ENCODE results near the gene AFF3.
"Not testable (repeated sequence)": the region's sequence is repeated elsewhere in the genome, so short reads cannot be mapped to it uniquely, and the experiment has no call there.

Gene AFF3

DNA sequence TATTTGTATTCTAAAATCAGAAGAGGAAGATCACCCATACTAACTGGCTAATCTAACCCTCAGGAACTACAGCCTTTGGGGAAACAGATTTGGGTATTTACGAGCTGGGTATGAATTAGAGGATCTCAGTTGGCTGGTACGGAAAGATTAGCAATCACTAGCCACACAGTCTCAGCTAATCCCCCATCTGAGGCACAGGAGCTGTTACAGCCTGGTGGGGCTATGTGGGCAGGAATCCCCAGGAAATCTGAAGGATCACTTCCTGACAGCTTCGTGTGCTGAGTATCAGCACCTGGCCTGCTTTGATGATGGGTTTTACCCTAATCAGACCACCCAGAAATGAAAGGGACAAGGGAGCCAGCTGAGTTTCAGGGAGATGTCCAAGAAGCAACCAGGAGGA lies 206.3 kb downstream of the AFF3 start:
- Histone ChIP-seq H3K27me3 (replicated peaks; ENCODE audit: insufficient read depth, low read length) (no peaks in the 10 kb centered on the region), H4K20me1 (ENCODE audit: insufficient read depth, low read length) (no peaks in the 10 kb centered on the region), H3K79me2 (ENCODE audit: low read length) (no peaks in the 10 kb centered on the region), H2AFZ (ENCODE audit: low read length) (no peak overlapping the region), H3K9ac (ENCODE audit: low read length) (no peak overlapping the region), H3K27ac (ENCODE audit: low read length) (no peak overlapping the region), H3K9me3 (replicated peaks; ENCODE audit: insufficient read depth, low read length) (no peaks in the 10 kb centered on the region), H3K4me3 (ENCODE audit: low read length) (no peak overlapping the region), H3K4me1 (ENCODE audit: low read length) (no peaks in the 10 kb centered on the region), H3F3A (ENCODE audit: insufficient read depth, low read length) (no peaks in the 10 kb centered on the region), H3K36me3 (replicated peaks; ENCODE audit: insufficient read depth, low read length) (no peaks in the 10 kb centered on the region), H3K4me2 (ENCODE audit: low read depth, low read length) (no peak overlapping the region), H3K9me2 (replicated peaks; ENCODE audit: insufficient read depth, low read length) (no peaks in the 10 kb centered on the region)
- DNase-seq = no peak
- TF ChIP-seq, protein P1, sequence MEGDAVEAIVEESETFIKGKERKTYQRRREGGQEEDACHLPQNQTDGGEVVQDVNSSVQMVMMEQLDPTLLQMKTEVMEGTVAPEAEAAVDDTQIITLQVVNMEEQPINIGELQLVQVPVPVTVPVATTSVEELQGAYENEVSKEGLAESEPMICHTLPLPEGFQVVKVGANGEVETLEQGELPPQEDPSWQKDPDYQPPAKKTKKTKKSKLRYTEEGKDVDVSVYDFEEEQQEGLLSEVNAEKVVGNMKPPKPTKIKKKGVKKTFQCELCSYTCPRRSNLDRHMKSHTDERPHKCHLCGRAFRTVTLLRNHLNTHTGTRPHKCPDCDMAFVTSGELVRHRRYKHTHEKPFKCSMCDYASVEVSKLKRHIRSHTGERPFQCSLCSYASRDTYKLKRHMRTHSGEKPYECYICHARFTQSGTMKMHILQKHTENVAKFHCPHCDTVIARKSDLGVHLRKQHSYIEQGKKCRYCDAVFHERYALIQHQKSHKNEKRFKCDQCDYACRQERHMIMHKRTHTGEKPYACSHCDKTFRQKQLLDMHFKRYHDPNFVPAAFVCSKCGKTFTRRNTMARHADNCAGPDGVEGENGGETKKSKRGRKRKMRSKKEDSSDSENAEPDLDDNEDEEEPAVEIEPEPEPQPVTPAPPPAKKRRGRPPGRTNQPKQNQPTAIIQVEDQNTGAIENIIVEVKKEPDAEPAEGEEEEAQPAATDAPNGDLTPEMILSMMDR (IDR thresholded peaks at IDR 0.05; ENCODE audit: low read length) = no peak
- TF ChIP-seq EZH2phosphoT487 (IDR thresholded peaks at IDR 0.05; ENCODE audit: low read length) (no peak), EZH2 (optimal IDR thresholded peaks at IDR 0.05; ENCODE audit: low read depth, low read length) (no peak)

DNA sequence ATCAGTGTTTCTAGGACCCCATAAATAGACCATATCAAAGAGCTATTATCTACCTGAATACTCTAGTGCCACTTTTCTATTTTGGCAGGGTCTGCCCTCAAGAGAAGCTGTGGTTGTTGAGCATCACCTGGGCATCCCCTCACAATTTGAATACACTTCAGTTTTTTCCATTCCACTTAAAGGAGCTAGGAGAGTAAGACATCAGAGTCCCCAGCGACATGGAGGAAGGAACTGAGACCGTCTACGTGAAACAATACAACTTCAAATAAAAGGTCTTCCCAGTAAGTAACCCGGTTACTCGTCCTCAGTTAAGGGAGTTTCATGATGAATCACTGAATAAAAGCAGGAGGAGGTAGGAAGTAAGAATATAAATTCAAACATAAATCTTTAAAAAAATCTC lies 206.7 kb downstream of the AFF3 start:
- DNase-seq = no peak
- no peaks in the 10 kb centered on the region for H3K79me2 ChIP-seq (ENCODE audit: low read length)
- no peaks in the 10 kb centered on the region for H3F3A ChIP-seq (ENCODE audit: insufficient read depth, low read length)

DNA sequence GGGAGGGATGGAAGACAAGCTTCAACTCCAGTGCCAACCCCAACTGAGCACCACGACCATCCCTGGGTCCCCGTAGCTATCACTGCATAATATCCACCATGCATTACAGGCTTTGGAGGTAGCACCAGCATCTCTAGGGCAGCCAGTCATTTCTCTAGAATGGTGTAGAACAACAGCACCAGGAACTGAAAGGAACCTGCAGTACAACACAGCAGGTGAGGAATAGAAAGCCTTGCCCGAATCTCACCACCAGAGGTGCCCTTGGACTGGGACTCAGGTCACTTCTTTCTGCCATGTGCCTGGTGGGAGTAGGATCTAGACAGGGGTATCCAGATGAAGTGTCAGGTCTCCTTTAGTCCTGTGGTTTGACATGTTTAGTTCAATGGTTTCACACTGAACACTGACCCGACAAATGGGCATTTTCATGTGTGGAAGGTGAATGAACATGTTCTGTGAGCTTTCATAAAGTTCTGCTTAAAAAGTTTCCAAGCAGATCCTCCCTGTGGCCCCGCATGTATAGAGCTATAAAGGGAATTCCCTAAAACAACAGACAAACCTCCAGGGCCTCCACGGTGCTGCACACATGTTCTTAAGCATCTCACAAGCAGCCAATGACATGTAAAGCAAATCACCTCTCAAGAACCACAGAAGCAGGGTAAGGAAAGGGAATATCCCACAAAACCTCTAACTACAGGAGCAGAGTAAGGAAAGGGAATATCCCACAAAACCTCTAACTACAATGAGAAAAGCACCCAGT lies 208.3 kb downstream of the AFF3 start:
- H3K9me3 ChIP-seq (replicated peaks; ENCODE audit: insufficient read depth, low read length) = no peaks in the 10 kb centered on the region
- H3K36me3 ChIP-seq (replicated peaks; ENCODE audit: insufficient read depth, low read length) = no peaks in the 10 kb centered on the region
- H3K4me3 ChIP-seq (ENCODE audit: low read length) = no peak overlapping the region
- no peaks in the 10 kb centered on the region for H3K4me1 ChIP-seq (ENCODE audit: low read length)
- DNase-seq = no peak
- H3K9ac ChIP-seq (ENCODE audit: low read length) = no peak overlapping the region
- H3K27me3 ChIP-seq (replicated peaks; ENCODE audit: insufficient read depth, low read length) = no peaks in the 10 kb centered on the region
- TF ChIP-seq, protein P1 (IDR thresholded peaks at IDR 0.05; ENCODE audit: low read length) = no peak
- TF ChIP-seq EZH2phosphoT487 (IDR thresholded peaks at IDR 0.05; ENCODE audit: low read length) (no peak), EZH2 (optimal IDR thresholded peaks at IDR 0.05; ENCODE audit: low read depth, low read length) (no peak)
- no peak overlapping the region for H3K27ac ChIP-seq (ENCODE audit: low read length)
- no peaks in the 10 kb centered on the region for H3K79me2 ChIP-seq (ENCODE audit: low read length)
- H3K9me2 ChIP-seq (replicated peaks; ENCODE audit: insufficient read depth, low read length) = no peaks in the 10 kb centered on the region
- no peaks in the 10 kb centered on the region for H3F3A ChIP-seq (ENCODE audit: insufficient read depth, low read length)
- H2AFZ ChIP-seq (ENCODE audit: low read length) = no peak overlapping the region
- H3K4me2 ChIP-seq (ENCODE audit: low read depth, low read length) = no peak overlapping the region
- H4K20me1 ChIP-seq (ENCODE audit: insufficient read depth, low read length) = no peaks in the 10 kb centered on the region

More for the DNA sequence above, 206.7 kb downstream of the AFF3 start:
- Histone ChIP-seq H2AFZ (ENCODE audit: low read length) (no peak overlapping the region), H3K4me1 (ENCODE audit: low read length) (no peaks in the 10 kb centered on the region), H3K36me3 (replicated peaks; ENCODE audit: insufficient read depth, low read length) (no peaks in the 10 kb centered on the region), H3K27me3 (replicated peaks; ENCODE audit: insufficient read depth, low read length) (no peaks in the 10 kb centered on the region), H3K4me2 (ENCODE audit: low read depth, low read length) (no peak overlapping the region), H3K4me3 (ENCODE audit: low read length) (no peak overlapping the region), H3K9me3 (replicated peaks; ENCODE audit: insufficient read depth, low read length) (no peaks in the 10 kb centered on the region), H4K20me1 (ENCODE audit: insufficient read depth, low read length) (no peaks in the 10 kb centered on the region), H3K9me2 (replicated peaks; ENCODE audit: insufficient read depth, low read length) (no peaks in the 10 kb centered on the region), H3K9ac (ENCODE audit: low read length) (no peak overlapping the region), H3K27ac (ENCODE audit: low read length) (no peak overlapping the region)
- TF ChIP-seq, protein P1 (IDR thresholded peaks at IDR 0.05; ENCODE audit: low read length) = no peak
- TF ChIP-seq EZH2 (optimal IDR thresholded peaks at IDR 0.05; ENCODE audit: low read depth, low read length) (no peak), EZH2phosphoT487 (IDR thresholded peaks at IDR 0.05; ENCODE audit: low read length) (no peak)

DNA sequence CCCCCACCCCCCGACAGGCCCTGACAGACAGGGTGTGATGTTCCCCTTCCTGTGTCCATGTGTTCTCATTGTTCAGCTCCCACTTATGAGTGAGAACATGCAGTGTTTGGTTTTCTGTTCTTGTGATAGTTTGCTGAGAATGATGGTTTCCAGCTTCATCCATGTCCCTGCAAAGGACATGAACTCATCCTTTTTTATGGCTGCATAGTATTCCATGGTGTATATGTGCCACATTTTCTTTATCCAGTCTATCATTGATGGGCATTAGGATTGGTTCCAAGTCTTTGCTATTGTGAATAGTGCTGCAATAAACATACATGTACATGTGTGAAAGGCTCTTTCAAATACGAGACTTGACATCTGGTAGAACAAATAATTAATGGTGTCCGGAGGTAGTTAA lies 208.9 kb downstream of the AFF3 start:
- not testable (repeated sequence) for H3K4me2 ChIP-seq (ENCODE audit: low read depth, low read length); DNase-seq; H3K4me3 ChIP-seq (ENCODE audit: low read length); H3K9me3 ChIP-seq (replicated peaks; ENCODE audit: insufficient read depth, low read length); H3K9me2 ChIP-seq (replicated peaks; ENCODE audit: insufficient read depth, low read length); H3F3A ChIP-seq (ENCODE audit: insufficient read depth, low read length); H3K27ac ChIP-seq (ENCODE audit: low read length); H2AFZ ChIP-seq (ENCODE audit: low read length); H3K36me3 ChIP-seq (replicated peaks; ENCODE audit: insufficient read depth, low read length); H3K79me2 ChIP-seq (ENCODE audit: low read length); H3K27me3 ChIP-seq (replicated peaks; ENCODE audit: insufficient read depth, low read length); H3K9ac ChIP-seq (ENCODE audit: low read length); H3K4me1 ChIP-seq (ENCODE audit: low read length); H4K20me1 ChIP-seq (ENCODE audit: insufficient read depth, low read length)
